Naive thymus-derived CD8-positive, alpha-beta T cell (primary cell): ENCODE results near the gene PRSS48. TPM values are rescaled to one million over a fixed set of nuclear protein-coding genes. Genes with fewer than 3 reads are reported as not detected.
A peak's percentile ranks its signal among the peaks of the same experiment; 100 is the strongest.
"Not testable (repeated sequence)": the region's sequence is repeated elsewhere in the genome, so short reads cannot be mapped to it uniquely, and the experiment has no call there.

Experiments used
- ATAC-seq, 2 donors: fragments of 150-1000 bp; cut with Tn5 transposase in 1 of 2; sonication (Bioruptor Pico), chemical (Tn5 transposase) in 1 of 2; 1 replicate in 1 of 2; 2 replicates in 1 of 2; pipeline ENCODE4 v1.10.0; 2021; ENCODE audit warnings: mild to moderate bottlenecking in 2 of 2, moderate library complexity in 2 of 2
- POLR2A ChIA-PET: fragments of 350-600 bp; sonication (Branson Sonifier 250); formaldehyde crosslinking; loops from one replicate; lab custom pipeline; 2021; ENCODE audit warnings: antibody characterized with exemption; lab: Charles Lee
- DNase-seq, 10 donors: peaks; one replicate each; pipeline versions ENCODE4 v3.0.0 to v3.0.0-alpha.2; 2020 to 2022
- H3K27ac Mint-ChIP-seq, 10 donors: one replicate each; pipeline ENCODE4 v1.8.0; 2020 to 2022; ENCODE audit warnings: mild to moderate bottlenecking in 10 of 10, mixed read lengths in 10 of 10, moderate library complexity in 4 of 10, inconsistent platforms in 1 of 10
- H3K27me3 Mint-ChIP-seq, 5 donors: one replicate each; pipeline ENCODE4 v1.8.0; 2021 to 2022; ENCODE audit warnings: mixed read lengths in 5 of 5
- H3K36me3 Mint-ChIP-seq, 3 donors: one replicate each; pipeline ENCODE4 v1.8.0; 2020 to 2022; ENCODE audit warnings: mixed read lengths in 3 of 3, mild to moderate bottlenecking in 2 of 3, inconsistent platforms in 1 of 3
- H3K4me1 Mint-ChIP-seq, 4 donors: one replicate each; pipeline ENCODE4 v1.8.0; 2021 to 2022; ENCODE audit warnings: mixed read lengths in 4 of 4
- H3K4me3 Mint-ChIP-seq, 10 donors: one replicate each; pipeline ENCODE4 v1.8.0; 2020 to 2022; ENCODE audit warnings: mild to moderate bottlenecking in 10 of 10, mixed read lengths in 10 of 10, moderate library complexity in 6 of 10, inconsistent platforms in 1 of 10
- H3K9me3 Mint-ChIP-seq, 9 donors: one replicate each; pipeline ENCODE4 v1.8.0; 2020 to 2022; ENCODE audit warnings: mixed read lengths in 9 of 9, mild to moderate bottlenecking in 3 of 9, inconsistent platforms in 1 of 9, moderate library complexity in 1 of 9
- polyA plus RNA-seq, 3 donors: library from polyadenylated mRNA; unstranded; fragments of 300-500 nt; fragmentation: Illumina TruSeq; gene quantifications; one replicate each; pipeline ENCODE4 v1.2.3, GENCODE V29; 2021
- total RNA-seq, 8 experiments: library from RNA in 2 of 8; stranded (reverse) in 2 of 8; gene quantifications; one replicate each; pipeline ENCODE4 v1.2.3 and lab custom pipeline; 2021 to 2026

Gene PRSS48
- total and polyA plus RNA-seq, 5 experiments from 2014 or later: not detected

GRCh38 chr4:151310124-151310728, 33.3 kb downstream of the PRSS48 start:
- ATAC-seq: no peak
- POLR2A ChIA-PET: no interaction called here

GRCh38 chr4:151313306-151314009, 36.5 kb downstream of the PRSS48 start:
- H3K9me3 Mint-ChIP-seq: no peaks in the 10 kb centered on the region
- no peaks in the 10 kb centered on the region for H3K4me1 Mint-ChIP-seq
- DNase-seq (no peak), ATAC-seq (no peak)
- H3K27me3 Mint-ChIP-seq: peaks cover 8 to 11% (median 10%) of the 10 kb centered on the region in 5 donors
- POLR2A ChIA-PET: no interaction called here
- no peaks in the 10 kb centered on the region for H3K36me3 Mint-ChIP-seq
- no peak overlapping the region for H3K4me3 Mint-ChIP-seq
- H3K27ac Mint-ChIP-seq: no peak overlapping the region

More at GRCh38 chr4:151310124-151310728, 33.3 kb downstream of the PRSS48 start:
- Mint-ChIP-seq H3K4me1 (no peaks in the 10 kb centered on the region), H3K4me3 (no peak overlapping the region), H3K36me3 (no peaks in the 10 kb centered on the region), H3K9me3 (no peaks in the 10 kb centered on the region), H3K27me3 (peaks cover 0 to 2% (median 0%) of the 10 kb centered on the region in 5 donors), H3K27ac (no peak overlapping the region)
- no peak for DNase-seq

GRCh38 chr4:151314010-151314355, 37.0 kb downstream of the PRSS48 start:
- ATAC-seq: no peak
- no peak for DNase-seq
- no peaks in the 10 kb centered on the region for H3K9me3 Mint-ChIP-seq
- POLR2A ChIA-PET: no interaction called here
- H3K36me3 Mint-ChIP-seq: no peaks in the 10 kb centered on the region
- peaks cover 8 to 13% (median 11%) of the 10 kb centered on the region in 5 donors for H3K27me3 Mint-ChIP-seq
- no peak overlapping the region for H3K4me3 Mint-ChIP-seq
- no peaks in the 10 kb centered on the region for H3K4me1 Mint-ChIP-seq
- H3K27ac Mint-ChIP-seq: no peak overlapping the region

- no peaks in the 10 kb centered on the region for H3K4me1 Mint-ChIP-seq
- POLR2A ChIA-PET: no interaction called here
- H3K27ac Mint-ChIP-seq: no peak overlapping the region
- H3K27me3 Mint-ChIP-seq: peaks cover 8 to 16% (median 11%) of the 10 kb centered on the region in 5 donors
- ATAC-seq (no peak), DNase-seq (no peak)
- no peaks in the 10 kb centered on the region for H3K9me3 Mint-ChIP-seq
- H3K36me3 Mint-ChIP-seq: no peaks in the 10 kb centered on the region
- no peak overlapping the region for H3K4me3 Mint-ChIP-seq
Observed at GRCh38 chr4:151314479-151314878, 37.5 kb downstream of the PRSS48 start.

- POLR2A ChIA-PET: no interaction called here
- Mint-ChIP-seq H3K36me3 (no peaks in the 10 kb centered on the region), H3K27me3 (peaks cover 13 to 23% (median 14%) of the 10 kb centered on the region in 5 donors), H3K27ac (no peak overlapping the region), H3K4me3 (no peak overlapping the region), H3K4me1 (no peaks in the 10 kb centered on the region), H3K9me3 (no peaks in the 10 kb centered on the region)
- no peak for DNase-seq
- ATAC-seq: no peak
Observed at GRCh38 chr4:151315212-151315886, 38.4 kb downstream of the PRSS48 start.

- no peaks in the 10 kb centered on the region for H3K36me3 Mint-ChIP-seq
- POLR2A ChIA-PET: no interaction called here
- DNase-seq (no peak), ATAC-seq (no peak)
- H3K27me3 Mint-ChIP-seq: peaks cover 20 to 35% (median 23%) of the 10 kb centered on the region in 5 donors
- H3K4me1 Mint-ChIP-seq: no peaks in the 10 kb centered on the region
- no peaks in the 10 kb centered on the region for H3K9me3 Mint-ChIP-seq
- H3K27ac Mint-ChIP-seq: no peak overlapping the region
- H3K4me3 Mint-ChIP-seq: no peak overlapping the region
Observed at GRCh38 chr4:151316645-151317044, 39.7 kb downstream of the PRSS48 start.

GRCh38 chr4:151318307-151319006, 41.5 kb downstream of the PRSS48 start:
- POLR2A ChIA-PET: no interaction called here
- no peaks in the 10 kb centered on the region for H3K4me1 Mint-ChIP-seq
- no peaks in the 10 kb centered on the region for H3K36me3 Mint-ChIP-seq
- H3K4me3 Mint-ChIP-seq: no peak overlapping the region
- DNase-seq: no peak
- H3K27me3 Mint-ChIP-seq: peaks cover 31 to 48% (median 35%) of the 10 kb centered on the region in 5 donors
- H3K27ac Mint-ChIP-seq: no peak overlapping the region
- ATAC-seq: no peak
- no peaks in the 10 kb centered on the region for H3K9me3 Mint-ChIP-seq

- H3K27ac Mint-ChIP-seq: no peak overlapping the region
- H3K27me3 Mint-ChIP-seq: peaks cover 39 to 58% (median 46%) of the 10 kb centered on the region in 5 donors
- no peak for DNase-seq
- no peak for ATAC-seq
- peaks cover 0 to 4% (median 0%) of the 10 kb centered on the region in 9 donors for H3K9me3 Mint-ChIP-seq
- H3K4me3 Mint-ChIP-seq: no peak overlapping the region
- POLR2A ChIA-PET: no interaction called here
- H3K36me3 Mint-ChIP-seq: no peaks in the 10 kb centered on the region
- peaks cover 0 to 6% (median 4%) of the 10 kb centered on the region in 4 donors for H3K4me1 Mint-ChIP-seq
Observed at GRCh38 chr4:151319490-151319889, 42.5 kb downstream of the PRSS48 start.

- Mint-ChIP-seq H3K27me3 (peaks cover 45 to 77% (median 52%) of the 10 kb centered on the region in 5 donors), H3K36me3 (peaks cover 0 to 5% (median 2%) of the 10 kb centered on the region in 3 donors), H3K4me3 (no peak overlapping the region), H3K4me1 (peaks cover 2 to 15% (median 14%) of the 10 kb centered on the region in 4 donors), H3K27ac (no peak overlapping the region), H3K9me3 (peaks cover 0 to 6% (median 0%) of the 10 kb centered on the region in 9 donors)
- POLR2A ChIA-PET: no interaction called here
- ATAC-seq (no peak), DNase-seq (no peak)
Observed at GRCh38 chr4:151321586-151321985, 44.6 kb downstream of the PRSS48 start.

GRCh38 chr4:151322161-151322560, 45.2 kb downstream of the PRSS48 start:
- H3K27me3 Mint-ChIP-seq: peaks cover 47 to 74% (median 53%) of the 10 kb centered on the region in 5 donors
- POLR2A ChIA-PET, H3K9me3 Mint-ChIP-seq, H3K36me3 Mint-ChIP-seq, ATAC-seq, H3K4me3 Mint-ChIP-seq, DNase-seq: not testable (repeated sequence)
- peak overlapping the region in 1 of 10 donors; percentile 68 for H3K27ac Mint-ChIP-seq
- peaks cover 2 to 15% (median 14%) of the 10 kb centered on the region in 4 donors for H3K4me1 Mint-ChIP-seq

- POLR2A ChIA-PET: no interaction called here
- peaks cover 0 to 6% (median 0%) of the 10 kb centered on the region in 9 donors for H3K9me3 Mint-ChIP-seq
- peaks cover 43 to 70% (median 53%) of the 10 kb centered on the region in 5 donors for H3K27me3 Mint-ChIP-seq
Observed at GRCh38 chr4:151322570-151322969, 45.6 kb downstream of the PRSS48 start.

GRCh38 chr4:151323667-151324066, 46.7 kb downstream of the PRSS48 start:
- Mint-ChIP-seq H3K27ac (no peak overlapping the region), H3K36me3 (peaks cover 0 to 5% (median 2%) of the 10 kb centered on the region in 3 donors), H3K27me3 (peaks cover 47 to 68% (median 58%) of the 10 kb centered on the region in 5 donors), H3K4me1 (peaks cover 2 to 15% (median 14%) of the 10 kb centered on the region in 4 donors), H3K4me3 (peak overlapping the region in 1 of 10 donors; percentile 47), H3K9me3 (peaks cover 0 to 6% (median 0%) of the 10 kb centered on the region in 9 donors)
- DNase-seq (no peak), ATAC-seq (no peak)
- POLR2A ChIA-PET: no interaction called here

More at GRCh38 chr4:151322570-151322969, 45.6 kb downstream of the PRSS48 start:
- DNase-seq (no peak), ATAC-seq (no peak)
- H3K4me1 Mint-ChIP-seq: peaks cover 2 to 15% (median 14%) of the 10 kb centered on the region in 4 donors
- peaks cover 0 to 5% (median 2%) of the 10 kb centered on the region in 3 donors for H3K36me3 Mint-ChIP-seq
- no peak overlapping the region for H3K4me3 Mint-ChIP-seq
- no peak overlapping the region for H3K27ac Mint-ChIP-seq
